Stimulated activated CD8-positive, alpha-beta memory T cell treated with anti-CD3 and anti-CD28 coated beads, Interleukin-4, amount 100 ng/mL, for 1 hour (primary cell): ENCODE measurements around the gene ESRRG.

Experiments
- DNase-seq, 2 donors: peaks; one replicate each; pipeline ENCODE4 v3.0.0-alpha.2; 2020; ENCODE audit warnings: low read depth in 2 of 2, low spot score in 1 of 2

The ESRRG gene

DNA sequence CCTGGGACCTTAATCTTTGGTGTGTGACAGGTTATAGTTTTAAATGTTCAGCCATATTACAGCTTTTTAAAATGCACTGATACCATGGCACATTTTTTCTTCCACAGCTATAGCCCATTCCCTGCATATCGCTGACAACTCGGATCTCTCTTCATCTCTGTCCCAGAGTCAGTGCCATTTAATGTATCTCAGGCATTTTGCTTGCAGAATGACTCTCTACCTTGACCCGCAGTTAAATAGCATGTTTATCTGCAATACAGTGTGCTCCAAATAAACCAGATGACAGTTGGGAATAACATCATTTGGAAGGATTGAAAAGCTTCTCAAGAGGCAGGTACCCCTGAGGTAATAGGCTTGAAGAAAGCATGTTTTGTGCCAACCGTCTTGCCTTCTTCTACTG is 200.2 kb downstream of the ESRRG start:
- DNase-seq = no peak

DNA sequence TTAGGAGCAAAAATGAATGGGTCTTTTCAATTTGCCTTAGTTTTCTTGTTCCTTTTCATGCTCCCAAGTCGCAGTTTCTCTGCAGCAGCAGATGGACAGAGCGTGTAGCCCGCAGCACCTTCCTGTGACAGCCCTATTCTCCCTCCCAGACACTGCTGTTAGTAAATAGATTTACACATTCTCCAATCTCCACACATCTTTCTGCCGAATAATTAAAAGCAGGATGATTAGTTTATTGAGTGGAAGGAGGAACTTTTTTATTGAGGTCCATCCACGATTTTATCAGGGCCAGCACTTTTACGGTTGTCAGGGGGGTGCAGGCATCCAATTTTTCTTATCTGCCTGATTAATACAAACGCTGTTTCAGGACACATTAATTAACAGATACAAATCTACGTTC is 201.8 kb downstream of the ESRRG start:
- no peak for DNase-seq

DNA sequence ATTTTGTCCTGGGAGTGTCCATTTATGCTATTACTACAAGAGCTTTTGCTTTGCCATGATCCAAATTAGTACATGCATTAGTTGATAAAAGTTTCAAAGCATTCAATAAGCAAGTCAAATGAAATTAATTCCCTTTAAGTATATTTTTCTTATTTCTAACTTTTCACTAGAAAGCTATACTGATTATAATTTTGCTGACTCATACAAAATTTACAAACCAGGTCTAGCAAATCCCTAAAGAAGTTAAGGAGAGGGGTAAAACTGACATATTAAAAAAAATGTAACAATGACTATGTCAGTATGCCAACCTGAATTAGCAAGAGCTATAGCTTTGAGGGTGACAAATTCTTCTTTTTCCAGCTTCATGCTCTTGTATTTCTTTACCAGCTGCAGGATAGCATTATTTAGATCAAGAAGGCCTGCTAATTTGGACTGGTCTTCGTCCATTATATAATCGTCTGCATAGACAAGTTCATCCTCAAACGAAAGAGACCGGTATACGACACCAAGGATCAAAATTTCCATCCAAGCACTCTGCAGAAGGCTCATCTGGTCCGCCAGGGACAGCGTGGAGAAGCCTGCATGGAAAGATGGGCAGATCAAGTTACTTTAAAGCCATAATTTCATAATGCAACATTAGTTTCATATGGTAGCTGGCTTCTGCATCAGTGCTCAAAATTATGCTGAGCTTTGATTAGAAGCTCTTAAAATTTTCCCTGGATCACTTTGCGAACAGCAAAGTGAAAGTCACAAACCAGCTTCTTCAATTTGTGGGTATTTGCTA is 204.2 kb downstream of the ESRRG start:
- DNase-seq = no peak

DNA sequence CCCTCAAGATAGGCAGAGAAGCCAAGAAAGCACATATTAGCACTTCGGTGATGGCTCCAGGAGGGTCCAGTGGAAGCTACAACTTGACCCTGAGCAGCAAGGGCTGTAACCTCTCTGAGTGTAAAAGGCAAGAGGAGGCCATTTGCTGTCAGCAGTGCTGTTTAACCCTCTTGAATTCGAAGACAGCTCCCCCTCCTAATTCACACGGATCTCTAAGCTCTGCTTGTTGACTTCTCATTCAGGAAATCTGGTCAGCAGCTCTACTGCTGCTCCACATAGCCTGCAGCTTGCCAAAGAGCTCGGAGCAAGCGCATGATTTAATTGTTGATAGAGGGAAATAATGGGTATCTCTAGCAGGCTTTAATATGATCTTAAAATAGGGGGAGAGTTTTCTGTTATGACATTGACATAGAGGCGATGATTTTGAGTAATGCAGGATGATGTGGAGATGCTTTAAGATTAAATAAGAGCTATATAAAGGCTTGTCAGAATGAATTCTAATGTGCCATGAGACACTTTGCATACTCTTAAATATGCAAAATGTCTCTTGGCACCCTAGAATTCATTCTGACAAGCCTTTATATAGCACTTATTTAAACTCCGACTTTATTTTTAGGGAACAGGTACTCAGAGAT is 220.6 kb downstream of the ESRRG start:
- no peak for DNase-seq

DNA sequence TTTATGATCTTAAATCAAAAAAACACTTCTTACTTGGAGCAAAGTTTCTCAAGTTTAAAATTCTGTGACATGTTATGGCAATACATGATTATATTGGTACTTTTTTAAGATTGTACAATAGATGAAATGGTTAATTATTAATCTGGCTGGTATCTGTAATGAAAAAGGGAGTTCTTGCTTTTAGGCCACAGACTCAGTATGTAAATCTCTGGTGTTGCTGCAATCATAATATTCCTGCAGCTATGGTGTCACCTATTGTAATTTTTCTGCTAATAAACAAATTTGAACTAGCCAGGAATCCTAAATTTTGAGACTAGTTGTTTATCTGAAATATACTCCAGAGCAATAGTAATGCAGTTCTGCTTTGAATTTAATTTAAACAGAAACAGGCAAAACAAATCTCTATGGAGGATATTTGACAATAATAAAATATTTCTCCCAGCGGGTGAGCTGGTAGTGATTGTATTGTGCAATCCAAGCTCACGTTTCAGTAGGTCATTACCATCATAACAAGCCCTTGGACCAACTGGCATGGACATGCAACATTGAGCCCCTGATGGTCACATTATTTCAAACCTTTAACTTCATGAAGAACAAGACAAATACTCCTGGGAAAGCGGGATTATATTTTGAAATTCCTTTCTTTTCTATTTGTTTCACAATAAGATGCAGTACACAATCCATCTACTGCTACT is 222.8 kb downstream of the ESRRG start:
- no peak for DNase-seq

DNA sequence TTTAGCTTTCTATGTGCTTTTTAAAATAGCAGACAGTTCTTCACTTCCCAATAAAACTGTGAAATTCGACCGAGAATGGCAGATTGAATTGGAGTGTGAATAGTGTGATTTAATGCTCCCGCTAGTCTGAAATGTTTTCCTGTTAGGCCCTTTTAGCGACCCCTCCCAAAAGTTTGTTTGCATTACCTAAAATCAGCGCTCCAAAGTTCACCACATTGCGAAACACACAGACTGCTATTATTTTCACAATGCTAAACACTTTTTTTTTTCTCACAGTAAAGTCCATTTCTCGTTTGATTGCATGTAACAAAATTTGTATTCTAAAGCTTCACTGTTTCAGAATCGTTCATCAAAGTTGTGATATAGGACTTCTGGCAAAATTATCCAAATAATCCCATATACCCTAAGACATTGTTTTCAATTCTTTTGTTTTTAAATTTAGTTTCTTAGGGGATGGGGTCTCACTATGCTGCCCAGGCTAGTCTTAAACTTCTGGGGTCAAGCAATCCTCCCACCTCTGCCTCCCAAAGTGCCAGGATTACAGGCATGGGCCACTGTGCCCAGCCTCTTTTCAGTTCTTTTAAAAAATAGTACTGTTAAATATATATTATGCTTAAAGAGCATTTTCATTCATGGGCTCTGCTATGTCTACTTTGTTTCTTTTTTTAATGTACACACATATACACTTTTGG is 223.5 kb downstream of the ESRRG start:
- DNase-seq = no peak

DNA sequence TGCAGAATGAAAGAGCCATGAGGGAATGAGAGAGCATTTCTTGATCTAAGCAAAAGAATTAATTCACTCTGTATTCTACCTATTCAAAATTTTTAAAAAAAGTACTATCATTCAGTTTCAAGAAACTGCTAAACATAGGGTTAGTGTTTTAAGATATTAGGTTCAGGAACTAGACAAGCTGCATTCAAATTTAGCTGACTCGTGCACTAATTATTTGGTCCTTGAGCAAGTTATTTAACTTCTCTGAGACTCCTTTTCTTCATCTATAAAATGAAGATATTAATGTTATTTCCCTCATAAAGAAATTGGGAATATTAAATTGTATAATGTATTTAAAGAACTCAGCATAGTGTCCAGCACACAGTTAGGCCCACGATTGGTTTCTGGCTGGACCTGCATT is 225.0 kb downstream of the ESRRG start:
- DNase-seq = no peak

DNA sequence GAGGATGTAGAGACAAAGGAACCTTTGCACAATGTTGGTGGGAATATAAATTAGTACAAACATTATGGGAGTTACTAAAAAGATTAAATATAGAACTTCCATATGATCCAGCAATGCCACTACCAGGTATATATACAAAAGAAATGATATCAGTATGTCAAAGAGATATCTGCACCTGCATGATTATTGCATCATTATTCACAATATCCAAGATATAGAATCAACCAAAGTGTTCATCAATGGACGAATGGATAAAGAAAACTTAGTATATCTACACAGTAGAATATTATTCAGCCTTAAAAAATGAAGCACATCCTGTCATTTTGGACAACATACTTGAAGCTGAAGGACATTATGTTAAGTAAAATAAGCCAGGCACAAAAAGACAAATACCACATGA is 238.2 kb downstream of the ESRRG start:
- no peak for DNase-seq

DNA sequence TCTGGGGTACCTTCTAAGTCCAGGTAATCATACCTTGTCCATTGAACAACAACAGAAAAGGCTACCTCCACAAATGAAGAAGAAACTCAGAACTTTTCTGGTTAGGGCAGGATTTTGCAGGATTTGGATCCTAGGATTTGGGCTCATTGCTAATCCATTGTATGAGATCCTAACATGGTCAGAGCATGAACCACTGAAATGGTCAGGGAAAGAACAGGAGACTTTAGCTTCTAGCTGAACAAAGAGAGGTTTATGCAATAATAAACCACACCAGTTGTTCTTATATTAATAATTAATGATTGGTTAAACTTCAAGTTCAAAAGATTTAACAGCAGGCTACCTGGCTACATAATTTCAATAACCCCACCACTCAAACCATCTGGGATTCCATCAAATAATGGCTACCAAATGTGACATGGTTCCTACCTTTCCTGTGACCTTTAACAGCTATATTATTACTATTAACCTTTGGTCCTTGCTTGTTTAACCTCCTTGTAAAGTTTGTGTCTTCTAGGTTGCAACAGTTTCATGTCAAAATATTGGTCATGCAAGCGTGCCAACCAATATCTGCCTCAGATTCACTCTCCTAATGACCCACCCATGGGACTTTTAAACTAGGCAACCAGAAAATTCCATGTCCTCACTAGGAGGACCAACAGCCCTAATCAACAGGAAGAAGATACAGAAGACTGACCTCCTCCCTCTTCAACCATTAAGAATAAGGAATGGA is 239.4 kb downstream of the ESRRG start:
- no peak for DNase-seq

DNA sequence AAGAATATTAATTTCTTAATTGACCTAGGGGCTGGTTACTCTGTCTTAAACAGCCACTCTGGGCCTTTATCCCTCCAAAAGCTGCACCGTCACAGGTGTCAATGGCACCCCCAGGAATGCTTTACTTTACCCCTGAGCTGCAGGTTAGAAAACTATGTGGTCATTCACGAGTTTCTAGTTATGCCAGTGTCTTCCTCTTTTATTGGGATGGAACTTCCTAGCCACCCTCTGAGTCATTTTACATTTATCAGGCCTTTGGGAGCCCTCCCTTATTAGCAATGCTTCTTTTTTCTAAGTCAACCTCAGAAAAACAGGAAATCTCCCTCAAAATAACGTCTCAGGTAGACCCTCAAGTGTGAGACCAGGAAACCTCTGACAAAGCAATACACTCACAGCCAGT is 240.6 kb downstream of the ESRRG start:
- no peak for DNase-seq

DNA sequence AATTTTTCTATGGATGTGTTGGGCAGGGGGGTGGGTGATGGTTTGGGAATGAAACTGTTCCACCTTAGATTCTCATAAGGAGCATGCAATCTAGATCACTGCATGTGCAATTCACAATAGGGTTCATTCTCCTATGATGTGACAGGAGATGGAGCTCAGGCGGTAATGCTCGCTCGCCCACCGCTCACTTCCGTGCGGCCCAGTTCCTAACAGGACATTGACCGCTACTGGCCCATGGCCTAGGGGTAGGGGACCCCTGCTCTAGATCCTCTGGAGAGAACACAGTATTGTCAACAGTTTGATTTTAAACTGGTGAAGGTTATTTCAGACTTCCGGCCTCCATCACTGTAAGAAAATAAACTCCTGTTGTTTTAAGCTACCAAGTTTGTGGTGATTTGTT is 245.0 kb downstream of the ESRRG start:
- no peak for DNase-seq

DNA sequence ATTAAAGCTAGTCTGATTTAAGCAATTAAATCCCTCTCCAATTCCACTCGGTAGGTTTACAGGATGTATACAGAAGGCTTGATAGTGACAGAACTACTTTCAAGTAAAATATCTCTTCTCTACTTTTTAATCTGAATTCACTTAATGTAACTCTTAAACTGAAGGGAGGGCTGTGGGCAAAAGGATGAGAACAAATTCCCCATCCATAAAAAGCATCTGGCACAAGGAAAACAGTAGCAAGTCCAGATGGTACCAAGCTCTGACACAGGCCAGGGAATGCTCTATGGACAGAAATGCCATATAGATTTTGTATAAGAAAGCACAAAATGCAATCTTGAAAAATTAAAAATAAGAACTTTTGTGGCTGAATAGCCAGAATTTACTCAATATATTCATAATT is 246.9 kb downstream of the ESRRG start:
- DNase-seq = no peak

DNA sequence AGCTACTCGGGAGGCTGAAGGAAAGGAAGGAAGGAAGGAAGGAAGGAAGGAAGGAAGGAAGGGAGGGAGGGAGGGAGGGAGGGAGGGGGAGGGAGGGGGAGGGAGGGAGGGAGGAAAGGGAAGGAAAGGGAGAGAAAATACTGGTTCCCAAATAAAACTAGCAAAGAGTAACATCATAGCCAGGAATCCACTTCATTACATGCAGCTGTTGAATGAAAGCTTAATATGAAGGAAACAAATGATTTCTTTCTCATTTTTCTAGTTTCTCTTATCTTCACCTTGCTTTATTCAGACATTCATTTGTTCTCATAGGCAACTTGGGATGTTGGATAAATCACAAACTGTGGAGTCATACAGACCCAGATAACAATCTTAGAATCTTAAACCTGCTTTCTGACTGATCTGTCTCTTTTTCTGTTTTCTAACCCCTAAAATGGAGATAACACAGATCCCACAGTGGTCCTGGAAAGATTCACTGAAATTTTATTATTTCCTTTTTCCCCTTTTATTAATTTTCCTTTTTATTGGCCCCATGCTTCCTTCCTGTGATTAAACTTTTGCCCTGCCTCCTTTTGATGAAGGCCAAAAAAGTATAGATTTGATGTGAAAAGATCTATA is 247.5 kb downstream of the ESRRG start:
- DNase-seq = no peak

DNA sequence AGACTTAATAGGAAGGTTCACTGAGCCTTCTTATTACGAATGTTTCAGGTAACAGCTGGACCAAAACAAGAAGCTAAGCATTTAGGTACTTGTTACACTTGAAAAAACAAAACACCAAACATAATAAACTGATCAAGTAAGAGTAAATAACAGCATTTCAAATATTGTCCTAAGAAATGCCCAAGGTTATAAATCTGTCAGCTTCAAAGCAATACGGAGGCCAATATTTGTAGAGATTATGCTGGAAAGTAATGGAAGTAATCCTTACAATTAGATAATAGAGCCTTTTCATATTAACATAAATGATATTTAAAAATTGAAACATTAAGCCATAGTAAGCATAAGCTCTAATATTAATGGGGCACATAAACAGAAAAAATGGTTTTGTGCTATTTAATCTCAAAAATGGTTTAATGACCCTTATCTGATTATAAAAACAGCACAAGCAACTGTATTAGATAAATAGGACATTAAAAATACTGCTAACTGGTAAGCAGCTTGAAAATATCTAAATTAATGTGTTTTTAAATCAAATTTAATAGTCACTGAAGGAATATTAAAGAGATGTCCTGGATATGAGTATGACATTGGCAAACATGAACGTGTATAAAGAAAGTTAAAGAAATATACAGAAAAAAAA is 256.9 kb downstream of the ESRRG start:
- no peak for DNase-seq

DNA sequence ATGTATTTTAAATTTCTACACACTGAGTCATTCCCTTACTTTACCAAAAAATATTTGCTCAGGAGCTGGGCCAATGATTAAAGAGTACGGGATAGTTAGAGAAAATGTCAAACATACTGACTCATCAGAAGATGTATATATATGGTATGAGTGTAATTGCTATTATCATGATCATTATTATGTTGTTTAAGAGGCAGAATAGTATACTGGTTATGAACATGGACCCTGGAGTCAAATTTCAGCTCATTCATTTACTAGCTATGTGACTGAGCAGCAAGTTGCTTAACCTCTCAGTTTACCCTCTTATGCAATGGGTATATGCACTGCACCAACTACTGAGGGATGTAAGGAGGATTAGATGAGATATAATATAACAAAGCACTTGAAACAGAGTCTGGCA is 258.7 kb downstream of the ESRRG start:
- no peak for DNase-seq

DNA sequence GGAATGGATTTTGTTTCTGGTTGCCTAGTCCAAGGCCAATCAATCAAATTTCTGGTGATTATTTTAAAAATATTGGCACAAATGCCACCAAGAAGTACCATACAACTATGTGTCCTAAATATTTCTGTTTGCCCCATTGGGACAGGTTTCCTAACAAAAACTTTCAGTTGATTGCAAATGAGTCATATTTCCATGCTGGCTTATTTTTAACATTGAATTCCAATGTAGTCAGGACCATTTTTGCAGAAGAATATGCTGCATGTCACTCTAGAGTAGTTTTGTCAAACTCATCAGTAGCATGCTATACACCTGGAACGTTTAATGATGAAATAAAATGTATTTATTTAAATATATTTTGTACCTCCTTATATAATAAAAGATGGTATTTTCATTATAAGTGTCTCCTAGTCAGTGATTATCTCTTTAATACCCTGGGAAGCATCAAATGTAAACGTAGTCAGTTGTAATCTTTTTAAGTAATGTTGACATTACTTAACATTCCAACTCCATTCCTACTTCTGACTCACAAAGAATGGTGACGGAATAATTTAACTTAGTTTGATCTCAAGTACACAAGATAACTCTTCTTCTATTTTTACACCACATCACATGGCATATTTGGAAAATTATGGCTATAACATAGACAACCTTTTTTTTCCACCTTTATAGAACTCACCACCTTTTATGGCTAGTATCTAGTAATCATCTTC is 261.0 kb downstream of the ESRRG start:
- DNase-seq = no peak

DNA sequence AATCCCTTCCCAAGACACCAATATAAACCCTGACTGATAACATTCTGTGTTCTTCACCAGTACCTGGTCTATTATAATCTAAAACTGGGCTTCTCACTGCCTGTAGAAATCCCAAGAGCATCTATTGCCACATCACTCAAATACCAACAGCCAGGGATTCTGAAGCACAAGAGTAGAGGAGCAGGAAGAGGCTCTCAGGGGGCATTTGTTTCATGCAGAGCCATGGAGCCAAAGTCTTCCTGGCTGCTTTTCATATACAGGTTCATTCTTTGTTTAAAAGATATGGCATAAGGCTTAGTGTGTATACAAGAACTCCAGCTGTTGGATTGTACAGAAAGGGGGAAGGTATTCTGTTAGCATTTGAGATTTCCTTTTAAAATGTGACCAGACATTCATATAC is 261.8 kb downstream of the ESRRG start:
- no peak for DNase-seq

DNA sequence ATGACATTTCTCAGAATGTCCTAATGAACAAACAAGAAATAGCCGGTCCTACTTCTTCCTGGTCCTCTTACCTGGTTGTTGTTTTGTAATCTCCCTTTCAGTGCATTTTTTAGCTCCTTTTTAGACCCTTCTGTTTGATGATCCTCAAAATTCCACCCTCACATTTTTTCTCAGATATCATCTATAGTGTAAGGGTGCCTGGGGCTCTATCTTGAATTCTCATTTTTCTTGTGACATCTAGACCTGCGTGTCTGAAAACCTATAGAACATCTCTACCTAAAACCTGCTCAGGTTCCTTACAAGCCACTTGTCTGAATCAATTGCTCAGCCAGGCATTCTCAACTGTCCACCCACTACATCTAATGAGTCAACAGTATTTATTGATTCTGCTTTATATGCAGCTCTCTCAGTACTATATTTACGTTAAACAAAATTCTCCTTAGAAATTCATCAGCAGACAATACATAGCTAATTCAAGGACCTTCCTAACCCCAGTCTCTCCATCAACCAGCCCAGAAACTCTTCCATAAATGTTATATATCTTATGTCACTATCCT is 263.5 kb downstream of the ESRRG start:
- DNase-seq = no peak

DNA sequence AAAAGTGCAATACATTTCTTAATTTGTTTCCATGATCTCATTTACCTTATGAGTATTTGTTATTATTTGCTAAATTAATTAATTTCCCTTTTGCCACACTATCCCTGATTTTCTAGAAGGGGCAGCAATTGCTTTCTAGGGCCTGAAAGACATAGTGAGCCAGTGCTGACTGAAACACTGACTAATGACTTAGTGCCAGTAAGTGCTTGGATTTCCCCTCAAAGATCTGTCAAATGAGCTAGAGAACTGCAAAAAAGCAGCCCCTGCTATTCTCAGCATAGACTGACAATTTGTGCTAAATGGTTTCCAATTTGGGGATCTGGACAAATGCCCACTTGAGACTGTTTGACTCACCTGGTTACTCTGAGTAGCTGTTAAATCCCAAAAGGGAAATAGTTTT is 264.4 kb downstream of the ESRRG start:
- DNase-seq = no peak
